GM12878 (cell line): ENCODE measurements around the gene XPO1.

Source experiments
- NFYB ChIP-seq: IDR thresholded peaks from 2 replicates; pipeline ENCODE4 v1.6.1; 2011; ENCODE audit warnings: low read depth, mild to moderate bottlenecking, low read length, improper control_type of control experiment, moderate library complexity; ENCODE audit not compliant: insufficient read depth
- PAX5 ChIP-seq: IDR thresholded peaks from 2 replicates; pipeline ENCODE4 v1.6.1; 2011; ENCODE audit warnings: low read depth, low read length, borderline replicate concordance
- SREBF2 ChIP-seq: IDR thresholded peaks from 2 replicates; pipeline ENCODE4 v1.6.1; 2012; ENCODE audit warnings: mild to moderate bottlenecking, low read length
- TAF1 ChIP-seq: IDR thresholded peaks from 2 replicates; pipeline ENCODE4 v1.6.1; 2011; ENCODE audit warnings: mild to moderate bottlenecking, low read depth, low read length, borderline replicate concordance
- ZNF207 ChIP-seq: fragments of 450-650 bp; IDR thresholded peaks from 2 replicates; pipeline ENCODE4 v1.6.1; 2014; ENCODE audit warnings: antibody characterized with exemption, mild to moderate bottlenecking, borderline replicate concordance

DNA sequence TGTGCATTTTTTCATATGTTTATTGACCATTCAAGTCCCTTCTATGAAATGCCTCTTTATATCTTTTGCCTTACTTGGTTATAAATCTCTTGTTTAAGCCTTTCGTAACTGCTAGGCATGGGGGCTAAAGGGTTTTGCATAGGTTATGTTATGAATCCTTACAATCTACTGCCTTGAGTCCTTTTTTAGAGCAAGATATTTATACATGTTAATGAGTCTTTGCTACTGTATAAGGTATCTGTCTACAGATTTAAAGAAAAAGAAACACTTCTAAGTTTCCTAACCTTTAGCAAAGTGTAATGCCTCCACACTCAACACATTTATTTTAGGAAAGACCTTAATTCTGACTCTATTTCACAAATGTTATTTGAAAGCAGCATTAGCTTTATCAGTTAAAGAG, 43.6 kb upstream of the XPO1 start:
- TF ChIP-seq TAF1 (no peak), NFYB (no peak), PAX5 (no peak), ZNF207 (no peak), SREBF2 (no peak)
